HG03097 (cell line): ENCODE measurements around the gene BNC2.

Experiments used
- ATAC-seq: cut with Tn5 transposase; IDR thresholded peaks from one replicate; pipeline ENCODE4 v1.9.1; 2021; ENCODE audit not compliant: unreplicated experiment, low FRiP score

BNC2 gene

GRCh38 chr9:16652582-16652981 lies 217.9 kb downstream of the BNC2 start:
- no peak for ATAC-seq

GRCh38 chr9:16651446-16651964 lies 219.0 kb downstream of the BNC2 start:
- ATAC-seq, result no peak

DNA sequence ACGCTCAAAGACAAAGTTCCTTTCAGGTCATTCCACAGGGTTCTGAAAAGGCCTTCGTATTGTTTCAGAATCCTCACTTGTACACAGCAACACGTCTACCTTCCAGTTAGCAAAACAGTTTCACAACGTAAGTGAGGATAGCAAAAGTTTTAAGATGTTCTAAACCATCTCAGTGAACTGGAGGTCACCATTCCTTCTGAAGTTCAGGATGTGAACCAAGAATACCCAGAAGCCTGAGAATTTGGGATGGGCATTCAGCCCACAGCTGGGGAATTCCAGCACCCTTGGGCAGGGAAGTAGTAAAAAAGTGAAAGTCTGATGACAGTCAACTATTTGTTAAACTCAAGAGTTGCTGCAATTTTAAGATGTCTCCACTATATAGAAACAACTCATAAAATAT lies 224.5 kb downstream of the BNC2 start:
- no peak for ATAC-seq

GRCh38 chr9:16642421-16643109 lies 227.9 kb downstream of the BNC2 start:
- ATAC-seq, result no peak

GRCh38 chr9:16640649-16641048 lies 229.8 kb downstream of the BNC2 start:
- ATAC-seq, result no peak

DNA sequence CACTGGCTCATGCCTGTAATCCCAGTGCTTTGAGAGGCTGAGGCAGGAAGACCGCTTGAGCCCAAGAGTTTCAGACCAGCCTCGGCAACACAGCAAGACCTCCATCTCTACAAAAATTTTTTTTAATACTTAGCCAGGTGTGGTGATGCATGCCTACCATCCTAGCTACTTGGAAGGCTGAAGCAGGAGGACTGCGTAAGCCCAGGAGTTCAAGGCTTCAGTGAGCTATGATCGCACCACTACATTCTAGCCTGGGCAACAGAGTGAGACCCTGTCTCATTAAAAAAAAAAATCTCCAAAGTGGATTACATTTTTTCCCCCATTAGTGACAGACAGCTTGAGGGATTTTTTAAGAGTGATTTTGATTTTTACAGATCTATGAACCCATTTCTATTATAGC lies 230.8 kb downstream of the BNC2 start:
- ATAC-seq, result no peak

GRCh38 chr9:16637911-16638310 lies 232.6 kb downstream of the BNC2 start:
- ATAC-seq, result no peak

- no peak for ATAC-seq
These were observed 233.3 kb downstream of the BNC2 start for GRCh38 chr9:16637218-16637617.

GRCh38 chr9:16633794-16634193 lies 236.7 kb downstream of the BNC2 start:
- no peak for ATAC-seq

DNA sequence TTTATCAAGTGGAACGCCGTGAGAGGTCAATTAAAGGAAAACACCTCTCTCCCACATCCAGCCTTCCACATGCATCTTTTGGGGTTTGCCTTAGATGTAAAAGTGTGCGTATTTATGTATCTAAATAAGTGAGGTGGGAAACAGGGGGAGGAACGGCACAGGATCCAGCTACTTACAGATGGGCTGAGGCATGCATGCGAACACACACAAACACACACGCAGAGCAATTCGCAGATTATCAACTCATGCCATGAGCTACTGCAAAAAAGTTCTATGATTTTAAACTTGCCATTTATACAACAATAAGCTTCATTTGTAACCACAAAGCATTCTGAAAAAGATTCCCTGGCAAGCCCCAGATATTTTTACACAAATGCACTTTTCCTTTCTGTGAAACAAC lies 242.1 kb downstream of the BNC2 start:
- no peak for ATAC-seq

DNA sequence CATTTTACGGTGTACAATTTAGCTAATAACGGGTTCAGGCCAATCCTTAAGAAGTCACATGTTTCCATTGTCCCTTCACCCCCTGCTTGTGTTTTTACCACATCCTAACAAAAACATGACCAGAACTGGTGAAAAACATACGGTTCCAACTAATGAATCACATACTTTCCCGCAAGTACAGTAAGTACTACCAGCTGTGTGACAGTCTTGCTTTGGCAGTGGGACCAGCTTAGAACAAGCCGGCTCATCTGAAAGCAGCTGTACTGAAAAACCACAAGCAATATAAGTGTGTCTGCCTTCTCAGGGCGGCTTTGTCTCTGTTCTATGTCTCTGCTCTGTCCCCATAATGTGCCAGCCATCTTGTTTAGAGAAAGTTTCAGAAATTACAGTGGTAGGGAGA lies 242.5 kb downstream of the BNC2 start:
- ATAC-seq, result no peak

- no peak for ATAC-seq
These were observed 242.9 kb downstream of the BNC2 start for GRCh38 chr9:16627521-16627920.

DNA sequence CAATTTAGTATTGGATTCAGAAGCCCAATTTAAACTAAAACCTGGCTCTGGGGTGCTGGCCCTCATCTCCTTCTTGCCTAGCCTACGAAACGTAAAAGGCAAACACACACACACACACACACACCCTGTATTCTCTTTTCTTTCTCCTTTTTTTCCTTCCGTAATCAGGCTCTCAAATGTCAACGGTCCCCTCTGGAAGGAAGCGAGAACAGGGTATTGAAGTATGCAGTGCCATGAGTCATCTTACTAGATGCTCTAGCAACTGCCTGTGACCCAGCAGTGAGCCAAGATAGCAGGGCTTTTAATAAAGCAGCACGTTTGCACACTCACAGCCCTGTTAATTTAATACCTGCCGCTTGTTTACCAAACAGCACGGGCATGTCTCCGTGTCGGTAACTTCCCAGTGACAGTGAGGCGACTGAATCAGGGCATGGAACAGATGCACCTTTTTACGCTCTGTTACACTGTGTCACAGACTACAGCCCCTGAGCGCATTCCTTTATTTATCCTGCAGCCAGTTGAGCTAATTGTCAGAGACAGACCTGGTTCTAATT lies 243.8 kb downstream of the BNC2 start:
- no peak for ATAC-seq

- ATAC-seq, result no peak
These were observed 244.7 kb downstream of the BNC2 start for GRCh38 chr9:16625811-16626210.

DNA sequence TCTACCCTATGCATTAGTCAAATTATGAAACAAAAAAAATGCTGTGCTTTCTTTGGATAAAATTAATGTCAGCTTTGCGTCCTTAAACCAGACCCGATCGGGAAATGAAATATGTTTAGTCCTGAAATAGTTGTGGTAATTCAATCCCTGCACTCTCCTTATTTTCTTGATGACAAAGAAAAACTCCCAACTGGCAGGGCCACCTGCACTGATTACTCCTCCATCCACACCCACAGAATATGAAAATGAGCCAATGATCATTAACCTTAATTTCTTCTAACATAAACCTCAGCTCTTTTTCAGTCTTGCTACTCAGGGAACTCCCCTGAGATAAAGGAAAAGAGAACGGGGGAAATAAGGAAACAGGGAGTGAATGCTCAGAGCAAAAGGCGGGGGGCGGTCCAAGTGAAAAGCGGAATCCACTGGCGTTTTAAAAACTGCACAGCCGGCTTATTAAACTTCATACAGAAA lies 245.3 kb downstream of the BNC2 start:
- no peak for ATAC-seq

GRCh38 chr9:16624744-16625117 lies 245.7 kb downstream of the BNC2 start:
- ATAC-seq, result no peak

DNA sequence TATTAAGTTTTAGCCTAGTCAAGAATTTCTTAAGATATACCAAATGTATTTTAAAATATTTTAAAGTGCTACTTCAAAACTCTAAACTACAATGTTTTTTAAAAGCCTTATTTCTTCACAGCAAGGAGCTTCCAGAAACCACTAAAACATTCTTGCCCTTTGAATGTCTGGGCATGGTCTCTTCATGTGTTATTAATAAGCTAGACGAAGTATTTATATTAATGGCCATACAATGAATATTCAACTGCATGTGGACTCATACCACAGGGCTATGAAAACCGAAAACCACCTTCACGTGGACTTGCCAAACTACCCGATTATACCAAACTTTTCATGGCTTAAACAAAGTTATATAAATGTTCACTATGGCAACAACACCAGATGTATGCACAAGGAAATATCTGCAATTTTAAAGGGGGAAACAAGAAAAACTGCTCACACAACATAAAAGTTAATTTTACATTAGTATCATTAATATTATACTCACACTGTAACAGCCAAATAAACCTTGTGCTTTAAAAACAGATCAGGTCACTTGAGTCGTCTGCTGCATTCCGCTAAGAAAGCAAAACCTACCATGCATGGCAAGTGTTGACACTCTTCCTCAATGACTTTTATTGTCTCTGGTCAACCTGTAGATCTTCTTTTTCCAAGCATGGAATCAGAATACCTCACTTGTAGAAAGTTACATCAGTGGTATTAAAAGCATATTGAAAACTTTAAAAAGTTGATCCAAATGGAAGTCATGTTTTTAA lies 246.3 kb downstream of the BNC2 start:
- ATAC-seq, result no peak

DNA sequence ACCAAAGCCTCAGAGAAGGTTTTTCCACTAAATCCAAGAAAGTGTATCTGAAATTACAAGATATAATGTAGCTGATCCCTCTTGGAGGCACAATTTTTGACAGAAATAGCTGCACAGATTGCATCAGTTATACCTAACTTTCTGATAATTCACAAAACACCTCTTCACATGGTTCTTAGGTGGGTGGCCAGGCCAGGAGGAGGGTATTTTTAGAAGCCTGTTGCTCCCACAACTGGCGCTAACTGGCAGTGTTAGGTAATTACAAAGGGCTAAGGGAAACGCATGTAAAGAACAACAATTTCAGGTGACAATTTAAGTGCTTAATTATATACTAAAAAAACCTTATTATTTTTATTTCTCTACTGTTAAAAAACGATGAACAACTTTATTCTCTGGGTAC lies 247.9 kb downstream of the BNC2 start:
- no peak for ATAC-seq

DNA sequence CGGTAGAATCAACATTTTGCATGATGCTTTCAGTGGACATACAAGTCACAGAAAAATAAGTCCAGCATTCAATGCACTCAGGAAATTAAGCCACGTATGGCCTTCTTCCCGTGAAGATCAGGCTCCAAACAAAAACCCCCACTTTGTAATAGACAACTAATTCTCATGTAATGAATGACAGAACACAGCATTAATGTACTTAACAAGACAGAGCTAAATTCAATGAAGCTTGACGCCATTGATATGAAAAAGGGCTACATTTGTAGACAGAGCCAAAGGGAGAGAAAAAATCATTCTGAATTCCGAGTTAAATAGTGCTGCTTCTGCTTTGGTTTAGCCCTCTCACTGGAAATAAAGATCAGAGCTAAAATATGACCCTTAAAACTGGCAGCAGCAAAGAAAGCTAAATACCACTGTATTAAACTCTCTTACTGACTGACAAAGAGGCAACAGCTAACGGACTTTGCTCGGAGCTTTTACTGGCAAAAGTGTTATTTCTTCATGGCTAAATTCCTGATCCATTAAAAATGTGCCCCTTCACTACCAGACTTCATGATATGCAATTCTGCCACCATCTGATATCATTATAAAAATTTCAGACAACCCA lies 250.5 kb downstream of the BNC2 start:
- no peak for ATAC-seq

- no peak for ATAC-seq
These were observed 251.1 kb downstream of the BNC2 start for GRCh38 chr9:16619402-16619801.

DNA sequence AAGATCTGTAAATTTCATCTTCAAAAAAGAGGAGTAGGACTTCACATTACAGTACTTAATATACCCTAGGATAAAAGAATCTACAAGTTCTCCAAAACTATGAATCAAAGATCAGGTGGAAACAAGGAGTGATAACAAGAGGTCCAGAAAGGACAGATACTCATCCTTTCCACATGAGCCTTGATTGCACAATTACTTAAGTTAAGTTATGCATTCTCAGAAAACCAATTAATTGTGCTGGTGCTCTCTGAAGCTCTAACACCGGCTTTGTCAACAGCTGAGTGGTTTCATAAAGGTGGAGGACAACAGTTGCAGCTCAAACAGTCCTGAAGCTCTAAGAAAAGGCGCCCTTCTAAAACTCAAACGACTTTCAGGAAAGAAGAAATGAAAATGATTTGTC lies 251.9 kb downstream of the BNC2 start:
- ATAC-seq, result no peak
